Karpas-422 (cell line): Measurements from ENCODE around the gene FAM124A. TPM values are rescaled to one million over a fixed set of nuclear protein-coding genes. Genes with fewer than 3 reads are reported as not detected.
A peak's percentile ranks its signal among the peaks of the same experiment; 100 is the strongest.

Experiments
- DNase-seq: peaks from one replicate; pipeline ENCODE4 v3.0.0-alpha.2; 2015
- H2AFZ ChIP-seq: fragments of 200-600 bp; sonication (generic); 2 replicates; pipeline ENCODE4 v1.6.1; 2014; ENCODE audit warnings: antibody characterized with exemption, low read length, mixed read lengths
- H3K27ac ChIP-seq: fragments of 200-600 bp; sonication (generic); 2 replicates; pipeline ENCODE4 v1.5.1; 2014; ENCODE audit warnings: mild to moderate bottlenecking, low read length, moderate library complexity
- H3K27me3 ChIP-seq: fragments of 200-600 bp; sonication (generic); 2 replicates; pipeline ENCODE4 v1.6.1; 2014; ENCODE audit warnings: low read length, mixed read lengths
- H3K36me3 ChIP-seq: fragments of 200-600 bp; sonication (generic); 2 replicates; pipeline ENCODE4 v1.6.1; 2014; ENCODE audit warnings: low read length, mixed read lengths; ENCODE audit not compliant: insufficient read depth
- H3K4me1 ChIP-seq: fragments of 200-600 bp; sonication (generic); 2 replicates; pipeline ENCODE4 v1.6.1; 2014; ENCODE audit warnings: mild to moderate bottlenecking, low read length, mixed read lengths
- H3K4me2 ChIP-seq: fragments of 200-600 bp; sonication (generic); 2 replicates; pipeline ENCODE4 v1.6.1; 2014; ENCODE audit warnings: low read length, low read depth, mild to moderate bottlenecking; ENCODE audit not compliant: poor library complexity, severe bottlenecking
- H3K4me3 ChIP-seq: fragments of 200-600 bp; sonication (generic); 2 replicates; pipeline ENCODE4 v1.5.1; 2014; ENCODE audit warnings: mild to moderate bottlenecking, antibody characterized with exemption, low read length, mixed read lengths
- H3K79me2 ChIP-seq: fragments of 200-600 bp; sonication (generic); 2 replicates; pipeline ENCODE4 v1.6.1; 2014; ENCODE audit warnings: mild to moderate bottlenecking, low read length, mixed read lengths
- H3K9ac ChIP-seq: fragments of 200-600 bp; sonication (generic); 2 replicates; pipeline ENCODE4 v1.6.0; 2014; ENCODE audit warnings: low read length
- H3K9me2 ChIP-seq: fragments of 200-600 bp; sonication (generic), shearing (Covaris generic); replicated peaks from 2 replicates; pipeline ENCODE4 v1.6.0; 2014; ENCODE audit warnings: mild to moderate bottlenecking, low read length, moderate library complexity; ENCODE audit not compliant: insufficient read depth
- H3K9me3 ChIP-seq: fragments of 300-700, 200-600 bp; sonication (generic); 2 replicates; pipeline ENCODE4 v1.6.1; 2014; ENCODE audit warnings: low read length, mixed read lengths
- H4K20me1 ChIP-seq: fragments of 200-600 bp; sonication (generic); 2 replicates; pipeline ENCODE4 v1.6.1; 2014; ENCODE audit warnings: mild to moderate bottlenecking, antibody characterized with exemption, low read length, low read depth; ENCODE audit not compliant: insufficient read depth
- total RNA-seq: library from RNA; depleted of rRNA; stranded (reverse); fragments of >200 nt; shearing (Covaris generic); gene quantifications from 2 replicates; pipeline ENCODE4 v1.2.3, GENCODE V29; 2014; ENCODE audit warnings: low replicate concordance

Gene FAM124A
- total RNA-seq, 1 experiment from 2014 or later: not detected

- Histone ChIP-seq H3K4me3 (no peak overlapping the region), H3K27ac (no peak overlapping the region), H3K27me3 (no peaks in the 10 kb centered on the region), H3K9me2 (no peaks in the 10 kb centered on the region), H3K79me2 (no peaks in the 10 kb centered on the region), H3K4me2 (no peak overlapping the region), H3K4me1 (peaks cover 19% of the 10 kb centered on the region), H3K9ac (no peak overlapping the region), H2AFZ (no peak overlapping the region), H4K20me1 (no peaks in the 10 kb centered on the region), H3K9me3 (no peaks in the 10 kb centered on the region), H3K36me3 (0 out of 2 replicates have a peak, but pooled peaks cover 3% of the 10 kb centered on the region)
- no peak for DNase-seq
Observed at GRCh38 chr13:51303063-51303552, 80.9 kb downstream of the FAM124A start.

- Histone ChIP-seq H4K20me1 (no peaks in the 10 kb centered on the region), H3K9ac (no peak overlapping the region), H3K4me1 (peaks cover 21% of the 10 kb centered on the region), H3K9me3 (no peaks in the 10 kb centered on the region), H3K79me2 (no peaks in the 10 kb centered on the region), H2AFZ (no peak overlapping the region), H3K27me3 (no peaks in the 10 kb centered on the region), H3K27ac (no peak overlapping the region), H3K4me2 (no peak overlapping the region), H3K36me3 (0 out of 2 replicates have a peak, but pooled peaks cover 3% of the 10 kb centered on the region), H3K9me2 (no peaks in the 10 kb centered on the region), H3K4me3 (no peak overlapping the region)
- DNase-seq: no peak
Observed at GRCh38 chr13:51303882-51304281, 81.7 kb downstream of the FAM124A start.

- Histone ChIP-seq H3K4me2 (no peak overlapping the region), H3K79me2 (no peaks in the 10 kb centered on the region), H3K4me1 (peaks cover 23% of the 10 kb centered on the region), H2AFZ (no peak overlapping the region), H3K36me3 (0 out of 2 replicates have a peak, but pooled peaks cover 3% of the 10 kb centered on the region), H3K27ac (no peak overlapping the region), H3K9ac (no peak overlapping the region), H3K9me3 (no peaks in the 10 kb centered on the region), H3K9me2 (no peaks in the 10 kb centered on the region), H4K20me1 (no peaks in the 10 kb centered on the region), H3K4me3 (no peak overlapping the region), H3K27me3 (no peaks in the 10 kb centered on the region)
- no peak for DNase-seq
Observed at GRCh38 chr13:51305271-51305967, 83.2 kb downstream of the FAM124A start.

GRCh38 chr13:51308781-51309180 is 86.6 kb downstream of the FAM124A start:
- Histone ChIP-seq H3K4me1 (peaks cover 26% of the 10 kb centered on the region), H3K27ac (no peak overlapping the region), H4K20me1 (no peaks in the 10 kb centered on the region), H3K9ac (no peak overlapping the region), H3K9me2 (no peaks in the 10 kb centered on the region), H2AFZ (no peak overlapping the region), H3K4me3 (no peak overlapping the region), H3K4me2 (no peak overlapping the region), H3K79me2 (no peaks in the 10 kb centered on the region), H3K36me3 (0 out of 2 replicates have a peak, but pooled peaks cover 3% of the 10 kb centered on the region), H3K9me3 (no peaks in the 10 kb centered on the region), H3K27me3 (no peaks in the 10 kb centered on the region)
- DNase-seq: no peak

- DNase-seq: no peak
- Histone ChIP-seq H4K20me1 (no peaks in the 10 kb centered on the region), H3K9me3 (no peaks in the 10 kb centered on the region), H3K9ac (no peak overlapping the region), H3K36me3 (no peaks in the 10 kb centered on the region), H2AFZ (no peak overlapping the region), H3K79me2 (no peaks in the 10 kb centered on the region), H3K4me3 (no peak overlapping the region), H3K9me2 (no peaks in the 10 kb centered on the region), H3K27me3 (no peaks in the 10 kb centered on the region), H3K4me1 (peaks cover 45% of the 10 kb centered on the region), H3K27ac (no peak overlapping the region), H3K4me2 (no peak overlapping the region)
Observed at GRCh38 chr13:51311231-51311630, 89.0 kb downstream of the FAM124A start.

- Histone ChIP-seq H3K27me3 (no peaks in the 10 kb centered on the region), H3K36me3 (no peaks in the 10 kb centered on the region), H3K9me3 (no peaks in the 10 kb centered on the region), H3K9ac (no peak overlapping the region), H3K27ac (no peak overlapping the region), H2AFZ (no peak overlapping the region), H3K4me1 (peaks cover 51% of the 10 kb centered on the region), H3K4me3 (no peak overlapping the region), H3K9me2 (no peaks in the 10 kb centered on the region), H3K79me2 (no peaks in the 10 kb centered on the region), H3K4me2 (no peak overlapping the region), H4K20me1 (no peaks in the 10 kb centered on the region)
- DNase-seq: no peak
Observed at GRCh38 chr13:51311957-51312520, 89.8 kb downstream of the FAM124A start.

GRCh38 chr13:51313619-51314018 is 91.4 kb downstream of the FAM124A start:
- H3K4me2 ChIP-seq: no peak overlapping the region
- H3K9me2 ChIP-seq: no peaks in the 10 kb centered on the region
- no peak overlapping the region for H2AFZ ChIP-seq
- no peaks in the 10 kb centered on the region for H3K27me3 ChIP-seq
- no peaks in the 10 kb centered on the region for H4K20me1 ChIP-seq
- H3K9ac ChIP-seq: no peak overlapping the region
- H3K79me2 ChIP-seq: no peaks in the 10 kb centered on the region
- peaks cover 61% of the 10 kb centered on the region for H3K4me1 ChIP-seq
- H3K4me3 ChIP-seq: no peak overlapping the region
- DNase-seq: no peak
- H3K9me3 ChIP-seq: no peaks in the 10 kb centered on the region
- no peak overlapping the region for H3K27ac ChIP-seq
- no peaks in the 10 kb centered on the region for H3K36me3 ChIP-seq

- H3K36me3 ChIP-seq: no peaks in the 10 kb centered on the region; the same call in 1 of the 2 replicates
- no peaks in the 10 kb centered on the region for H3K9me2 ChIP-seq
- peak overlapping the region; percentile 24 for H3K4me2 ChIP-seq
- no peaks in the 10 kb centered on the region for H3K27me3 ChIP-seq
- no peaks in the 10 kb centered on the region for H3K79me2 ChIP-seq
- no peak overlapping the region for H3K4me3 ChIP-seq
- no peaks in the 10 kb centered on the region for H3K9me3 ChIP-seq
- no peak overlapping the region for H2AFZ ChIP-seq
- H3K9ac ChIP-seq: peak overlapping the region; percentile 5; the same call in 1 of the 2 replicates
- DNase-seq: peak; percentile 62
- H3K4me1 ChIP-seq: peaks cover 60% of the 10 kb centered on the region
- no peaks in the 10 kb centered on the region for H4K20me1 ChIP-seq
- H3K27ac ChIP-seq: peak overlapping the region; percentile 74
Observed at GRCh38 chr13:51317262-51317661, 95.1 kb downstream of the FAM124A start.
